HepG2 (cell line): ENCODE results near the gene TAT. TPM values are rescaled to one million over a fixed set of nuclear protein-coding genes. Genes with fewer than 3 reads are reported as not detected.

Experiments used
- GMEB1 ChIP-seq: sonication (generic); formaldehyde crosslinking; IDR thresholded peaks from 2 replicates; pipeline ENCODE4 v1.5.1; 2020; ENCODE audit warnings: missing genetic modification reagents, mild to moderate bottlenecking, borderline replicate concordance
- HDAC6 ChIP-seq: fragments of 200-600 bp; sonication (generic); IDR thresholded peaks from 2 replicates; pipeline ENCODE4 v1.7.0; 2017; ENCODE audit warnings: mild to moderate bottlenecking, antibody characterized with exemption, low read length, low read depth
- HOXD1 ChIP-seq: sonication (generic); formaldehyde crosslinking; IDR thresholded peaks from 2 replicates; pipeline ENCODE4 v1.5.0; 2020; ENCODE audit warnings: missing genetic modification reagents
- IKZF4 ChIP-seq: sonication (generic); formaldehyde crosslinking; IDR thresholded peaks from 2 replicates; pipeline ENCODE4 v1.5.1; 2020; ENCODE audit warnings: borderline replicate concordance, mild to moderate bottlenecking, low read depth, missing genetic modification reagents; ENCODE audit errors: not compliant biosample characterization
- KLF6 ChIP-seq: IDR thresholded peaks from 2 replicates; pipeline ENCODE4 v1.8.0; 2016; ENCODE audit warnings: missing biosample characterization, missing genetic modification reagents
- MTA3 ChIP-seq: sonication (generic); formaldehyde crosslinking; IDR thresholded peaks from 2 replicates; pipeline ENCODE4 v1.4.0; 2020; ENCODE audit warnings: missing genetic modification reagents
- NFKBIZ ChIP-seq: IDR thresholded peaks from 2 replicates; pipeline ENCODE4 v1.6.1; 2018; ENCODE audit warnings: missing genetic modification reagents, missing compliant biosample characterization
- NR3C1 ChIP-seq: sonication (generic); formaldehyde crosslinking; IDR thresholded peaks from 2 replicates; pipeline ENCODE4 v1.4.0; 2020; ENCODE audit warnings: missing genetic modification reagents
- ONECUT2 ChIP-seq: sonication (generic); formaldehyde crosslinking; IDR thresholded peaks from 2 replicates; pipeline ENCODE4 v1.4.0; 2020; ENCODE audit warnings: missing genetic modification reagents
- PAF1 ChIP-seq: IDR thresholded peaks from 2 replicates; pipeline ENCODE4 v1.6.1; 2016; ENCODE audit warnings: missing genetic modification reagents, missing compliant biosample characterization
- PREB ChIP-seq: sonication (generic); formaldehyde crosslinking; IDR thresholded peaks from 2 replicates; pipeline ENCODE4 v1.4.0; 2020; ENCODE audit warnings: missing genetic modification reagents
- SMYD3 ChIP-seq: sonication (generic); formaldehyde crosslinking; IDR thresholded peaks from 2 replicates; pipeline ENCODE4 v1.8.1; 2023; ENCODE audit warnings: mild to moderate bottlenecking, missing genetic modification reagents
- SP2 ChIP-seq: sonication (generic); formaldehyde crosslinking; IDR thresholded peaks from 2 replicates; pipeline ENCODE4 v1.5.1; 2020; ENCODE audit warnings: mild to moderate bottlenecking, missing genetic modification reagents
- STAT5B ChIP-seq: sonication (generic); formaldehyde crosslinking; IDR thresholded peaks from 2 replicates; pipeline ENCODE4 v1.4.0; 2020; ENCODE audit warnings: missing genetic modification reagents
- YEATS4 ChIP-seq: sonication (generic); formaldehyde crosslinking; IDR thresholded peaks from 2 replicates; pipeline ENCODE4 v1.4.0; 2020; ENCODE audit warnings: missing genetic modification reagents, borderline replicate concordance
- ZBTB44 ChIP-seq: sonication (generic); formaldehyde crosslinking; IDR thresholded peaks from 2 replicates; pipeline ENCODE4 v1.4.0; 2020; ENCODE audit warnings: missing genetic modification reagents
- ZNF607 ChIP-seq: sonication (generic); formaldehyde crosslinking; IDR thresholded peaks from 2 replicates; pipeline ENCODE4 v1.5.1; 2020; ENCODE audit warnings: missing genetic modification reagents, mild to moderate bottlenecking, borderline replicate concordance
- ZNF619 ChIP-seq: sonication (generic); formaldehyde crosslinking; IDR thresholded peaks from 2 replicates; pipeline ENCODE4 v1.4.0; 2020; ENCODE audit warnings: mild to moderate bottlenecking, missing genetic modification reagents
- ZNF672 ChIP-seq: sonication (generic); formaldehyde crosslinking; IDR thresholded peaks from 2 replicates; pipeline ENCODE4 v1.8.1; 2022; ENCODE audit warnings: missing genetic modification reagents
- ZSCAN29 ChIP-seq: sonication (generic); formaldehyde crosslinking; conservative IDR thresholded peaks from 2 replicates; pipeline ENCODE4 v1.4.0; 2020; ENCODE audit warnings: mild to moderate bottlenecking, missing genetic modification reagents
- polyA plus RNA-seq, 8 experiments: library from polyadenylated mRNA; depleted of rRNA in 3 of 8; stranded (reverse) in 7 of 8; unstranded in 1 of 8; fragments of >200 nt; fragmentation: Illumina TruSeq in 4 of 8; extraction: Trizol in 4 of 8; gene quantifications; 2 replicates each; pipeline versions ENCODE4 v1.2.1 to v1.2.3, GENCODE V29; 2011 to 2016; ENCODE audit warnings: low read depth in 4 of 8, missing spikeins in 1 of 8, mixed read lengths in 1 of 8; ENCODE audit not compliant: insufficient read depth in 1 of 8
- total RNA-seq, 5 experiments: library from RNA; depleted of rRNA; stranded (reverse); fragments of >200 nt; fragmentation: Illumina TruSeq; extraction: Trizol; gene quantifications; 2 replicates each; pipeline ENCODE4 v1.2.3, GENCODE V29; 2016; ENCODE audit warnings: low read depth in 1 of 5
- TF ChIP-seq, protein P1 (sequence below): sonication (generic); formaldehyde crosslinking; IDR thresholded peaks from 2 replicates; pipeline ENCODE4 v1.4.0; 2020; ENCODE audit warnings: missing genetic modification reagents
- TF ChIP-seq, protein P2 (sequence below): sonication (generic); formaldehyde crosslinking; IDR thresholded peaks from 2 replicates; pipeline ENCODE4 v1.4.0; 2020; ENCODE audit warnings: missing genetic modification reagents, borderline replicate concordance

Gene TAT
- total and polyA plus RNA-seq, 2 of the 13 experiments (the other 11 are each of a cell fraction or from before 2014, with no cell fraction given), result 1.6 to 5.8 TPM

DNA sequence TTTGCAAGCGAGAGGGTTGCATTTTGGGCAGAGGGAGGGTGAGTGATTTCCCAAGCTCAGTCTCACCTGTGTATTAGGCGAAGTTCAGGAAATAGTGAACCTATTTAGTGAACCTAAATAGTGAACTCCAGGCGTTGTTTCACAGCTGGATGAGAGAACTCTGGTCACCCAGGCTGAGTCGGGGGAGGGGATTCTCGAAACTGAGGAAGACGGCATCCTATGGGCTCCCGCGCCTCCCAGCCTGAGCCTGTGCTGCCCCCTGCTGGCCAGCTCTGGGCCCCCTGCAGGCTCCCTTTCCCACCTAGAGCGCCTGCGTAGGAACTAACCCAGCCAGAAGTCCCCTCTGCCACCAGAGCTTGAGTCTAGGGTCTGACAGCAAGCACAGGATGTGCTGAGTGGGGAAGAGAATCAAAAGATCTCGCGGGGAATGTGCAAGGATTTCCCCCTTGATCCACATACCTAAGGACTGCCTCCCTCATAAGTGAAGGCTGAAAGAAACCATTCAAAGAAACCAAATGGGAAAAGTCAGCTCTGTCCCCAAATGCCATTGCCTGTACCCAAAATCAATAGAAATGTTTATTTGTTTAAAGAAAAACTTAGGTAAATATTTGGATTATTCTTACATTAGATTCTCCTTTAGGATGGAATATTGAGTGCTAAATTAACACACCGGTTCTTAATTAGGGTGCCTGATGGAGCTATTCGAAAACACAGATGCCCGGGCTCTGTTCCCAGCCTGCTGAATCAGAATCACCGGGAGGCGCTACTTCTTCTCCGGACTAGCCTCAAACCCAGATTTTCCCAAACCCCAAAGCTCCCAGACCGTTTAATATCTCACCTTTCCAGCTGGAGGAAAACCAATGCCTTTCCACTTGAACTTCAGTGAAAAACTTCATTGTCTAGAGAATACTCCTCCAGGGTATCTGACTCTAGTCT lies 34.3 kb upstream of the TAT start (continued):
- TF ChIP-seq SP2 (CRISPR knock-in tag) (no peak), KLF6 (CRISPR knock-in tag) (peak; percentile 79; the same call in 1 of the 2 replicates), YEATS4 (CRISPR knock-in tag) (0 out of 2 replicates have a peak, but pooled peaks have one; percentile 27), ZNF672 (CRISPR knock-in tag) (no peak), PREB (no peak), NR3C1 (CRISPR knock-in tag) (no peak), MTA3 (CRISPR knock-in tag) (no peak), ZNF607 (CRISPR knock-in tag) (no peak; the same call in 1 of the 2 replicates), ZBTB44 (CRISPR knock-in tag) (no peak), IKZF4 (CRISPR knock-in tag) (no peak), ONECUT2 (CRISPR knock-in tag) (0 out of 2 replicates have a peak, but pooled peaks have one; percentile 10), ZNF619 (0 out of 2 replicates have a peak, but pooled peaks have one; percentile 27), GMEB1 (no peak), PAF1 (CRISPR knock-in tag) (no peak), SMYD3 (CRISPR knock-in tag) (no peak; the same call in 1 of the 2 replicates), ZSCAN29 (CRISPR knock-in tag) (no peak), NFKBIZ (CRISPR knock-in tag) (peak; percentile 72), HDAC6 (no peak), STAT5B (no peak), HOXD1 (peak; percentile 56; the same call in 1 of the 2 replicates)
- TF ChIP-seq, protein P1, sequence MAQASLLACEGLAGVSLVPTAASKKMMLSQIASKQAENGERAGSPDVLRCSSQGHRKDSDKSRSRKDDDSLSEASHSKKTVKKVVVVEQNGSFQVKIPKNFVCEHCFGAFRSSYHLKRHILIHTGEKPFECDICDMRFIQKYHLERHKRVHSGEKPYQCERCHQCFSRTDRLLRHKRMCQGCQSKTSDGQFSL (CRISPR knock-in tag), result no peak
- TF ChIP-seq, protein P2, sequence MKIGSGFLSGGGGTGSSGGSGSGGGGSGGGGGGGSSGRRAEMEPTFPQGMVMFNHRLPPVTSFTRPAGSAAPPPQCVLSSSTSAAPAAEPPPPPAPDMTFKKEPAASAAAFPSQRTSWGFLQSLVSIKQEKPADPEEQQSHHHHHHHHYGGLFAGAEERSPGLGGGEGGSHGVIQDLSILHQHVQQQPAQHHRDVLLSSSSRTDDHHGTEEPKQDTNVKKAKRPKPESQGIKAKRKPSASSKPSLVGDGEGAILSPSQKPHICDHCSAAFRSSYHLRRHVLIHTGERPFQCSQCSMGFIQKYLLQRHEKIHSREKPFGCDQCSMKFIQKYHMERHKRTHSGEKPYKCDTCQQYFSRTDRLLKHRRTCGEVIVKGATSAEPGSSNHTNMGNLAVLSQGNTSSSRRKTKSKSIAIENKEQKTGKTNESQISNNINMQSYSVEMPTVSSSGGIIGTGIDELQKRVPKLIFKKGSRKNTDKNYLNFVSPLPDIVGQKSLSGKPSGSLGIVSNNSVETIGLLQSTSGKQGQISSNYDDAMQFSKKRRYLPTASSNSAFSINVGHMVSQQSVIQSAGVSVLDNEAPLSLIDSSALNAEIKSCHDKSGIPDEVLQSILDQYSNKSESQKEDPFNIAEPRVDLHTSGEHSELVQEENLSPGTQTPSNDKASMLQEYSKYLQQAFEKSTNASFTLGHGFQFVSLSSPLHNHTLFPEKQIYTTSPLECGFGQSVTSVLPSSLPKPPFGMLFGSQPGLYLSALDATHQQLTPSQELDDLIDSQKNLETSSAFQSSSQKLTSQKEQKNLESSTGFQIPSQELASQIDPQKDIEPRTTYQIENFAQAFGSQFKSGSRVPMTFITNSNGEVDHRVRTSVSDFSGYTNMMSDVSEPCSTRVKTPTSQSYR (CRISPR knock-in tag), result peak; percentile 79; the same call in 1 of the 2 replicates
